ENCODE data around the gene NPPC.

DNA sequence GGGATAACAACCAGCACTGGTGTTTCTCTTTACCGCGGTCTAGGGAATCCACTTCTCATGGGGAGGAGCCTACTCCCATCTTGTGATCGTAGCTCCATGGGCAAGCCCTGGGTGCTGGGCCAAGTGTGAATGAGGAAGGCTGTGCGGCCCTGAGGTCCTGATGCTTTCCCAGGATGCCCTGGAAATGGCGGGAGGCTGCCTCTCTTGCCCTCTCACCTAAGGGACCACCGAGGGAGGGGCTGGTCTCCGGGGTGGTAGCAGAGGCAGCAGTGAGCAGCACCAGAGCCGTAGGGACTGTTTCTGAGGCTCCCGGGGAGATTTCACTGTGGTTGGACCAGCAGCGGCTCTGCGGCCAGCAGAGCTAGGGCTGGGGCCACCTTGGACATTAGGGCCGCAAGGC, 15.5 kb upstream of the NPPC start:
- TF ChIP-seq CTCF (IDR thresholded peaks at IDR 0.05) (no peak), POLR2AphosphoS5 (IDR thresholded peaks at IDR 0.05) (no peak), EP300 (IDR thresholded peaks at IDR 0.05) (no peak), POLR2A (IDR thresholded peaks at IDR 0.05) (no peak)
